GM19193 (cell line): ENCODE data around the gene JAM3.

ENCODE experiments used
- POLR2A ChIP-seq: IDR thresholded peaks from 4 replicates; pipeline ENCODE4 v1.6.1; 2011; ENCODE audit not compliant: insufficient read depth, insufficient read length; ENCODE audit errors: extremely low read depth

JAM3 gene

GRCh38 chr11:134069426-134070341 lies 812 bp downstream of the JAM3 start:
- no peak for TF ChIP-seq POLR2A

- no peak for TF ChIP-seq POLR2A
Measured at GRCh38 chr11:134070342-134070845, 1.5 kb downstream of the JAM3 start.

- TF ChIP-seq POLR2A, result no peak
Measured at GRCh38 chr11:134071306-134071705, 2.4 kb downstream of the JAM3 start.

- no peak for TF ChIP-seq POLR2A
Measured at GRCh38 chr11:134071766-134072402, 3.0 kb downstream of the JAM3 start.

GRCh38 chr11:134072844-134073243 lies 4.0 kb downstream of the JAM3 start:
- no peak for TF ChIP-seq POLR2A

GRCh38 chr11:134074346-134074745 lies 5.5 kb downstream of the JAM3 start:
- no peak for TF ChIP-seq POLR2A

GRCh38 chr11:134074766-134075165 lies 5.9 kb downstream of the JAM3 start:
- TF ChIP-seq POLR2A, result no peak

GRCh38 chr11:134079317-134079716 lies 10.4 kb downstream of the JAM3 start:
- no peak for TF ChIP-seq POLR2A

- no peak for TF ChIP-seq POLR2A
Measured at GRCh38 chr11:134082990-134083389, 14.1 kb downstream of the JAM3 start.

- TF ChIP-seq POLR2A, result no peak
Measured at GRCh38 chr11:134086376-134086775, 17.5 kb downstream of the JAM3 start.

GRCh38 chr11:134097166-134097565 lies 28.3 kb downstream of the JAM3 start:
- TF ChIP-seq POLR2A, result no peak

- TF ChIP-seq POLR2A, result no peak
Measured at GRCh38 chr11:134098566-134099184, 29.8 kb downstream of the JAM3 start.

- no peak for TF ChIP-seq POLR2A
Measured at GRCh38 chr11:134100171-134100570, 31.3 kb downstream of the JAM3 start.

GRCh38 chr11:134101282-134101681 lies 32.4 kb downstream of the JAM3 start:
- TF ChIP-seq POLR2A, result no peak

- TF ChIP-seq POLR2A, result no peak
Measured at GRCh38 chr11:134110252-134110815, 41.5 kb downstream of the JAM3 start.
